ENCODE measurements around the gene SEZ6.

DNA sequence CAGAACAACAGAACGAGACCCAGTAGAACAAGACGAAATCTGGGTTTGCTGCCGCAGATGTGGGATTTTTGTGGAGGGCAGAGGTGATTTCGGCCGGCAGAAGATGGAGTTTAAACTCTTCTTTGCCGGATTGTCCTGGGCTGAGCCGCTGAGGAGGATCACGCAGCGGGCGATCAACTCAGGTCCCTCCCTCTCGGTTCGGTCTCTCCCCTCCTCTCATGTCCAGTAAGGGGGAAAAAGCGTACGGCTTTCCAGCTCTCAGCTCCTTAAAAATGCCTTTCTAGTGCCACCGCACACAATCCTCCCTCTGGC is 57.0 kb downstream of the SEZ6 start:
- TF ChIP-seq, protein P1, sequence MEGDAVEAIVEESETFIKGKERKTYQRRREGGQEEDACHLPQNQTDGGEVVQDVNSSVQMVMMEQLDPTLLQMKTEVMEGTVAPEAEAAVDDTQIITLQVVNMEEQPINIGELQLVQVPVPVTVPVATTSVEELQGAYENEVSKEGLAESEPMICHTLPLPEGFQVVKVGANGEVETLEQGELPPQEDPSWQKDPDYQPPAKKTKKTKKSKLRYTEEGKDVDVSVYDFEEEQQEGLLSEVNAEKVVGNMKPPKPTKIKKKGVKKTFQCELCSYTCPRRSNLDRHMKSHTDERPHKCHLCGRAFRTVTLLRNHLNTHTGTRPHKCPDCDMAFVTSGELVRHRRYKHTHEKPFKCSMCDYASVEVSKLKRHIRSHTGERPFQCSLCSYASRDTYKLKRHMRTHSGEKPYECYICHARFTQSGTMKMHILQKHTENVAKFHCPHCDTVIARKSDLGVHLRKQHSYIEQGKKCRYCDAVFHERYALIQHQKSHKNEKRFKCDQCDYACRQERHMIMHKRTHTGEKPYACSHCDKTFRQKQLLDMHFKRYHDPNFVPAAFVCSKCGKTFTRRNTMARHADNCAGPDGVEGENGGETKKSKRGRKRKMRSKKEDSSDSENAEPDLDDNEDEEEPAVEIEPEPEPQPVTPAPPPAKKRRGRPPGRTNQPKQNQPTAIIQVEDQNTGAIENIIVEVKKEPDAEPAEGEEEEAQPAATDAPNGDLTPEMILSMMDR (conservative IDR thresholded peaks at IDR 0.05 in 1 of 2, IDR thresholded peaks at IDR 0.05 in 1 of 2; ENCODE audit: low read depth in 1 of 2, low read length in 2 of 2): no peak
- no peak for TF ChIP-seq EZH2 (IDR thresholded peaks at IDR 0.05; ENCODE audit: low read length, missing control alignments)
